HepG2 (cell line): Measurements from ENCODE around the gene DQX1. TPM values are rescaled to one million over a fixed set of nuclear protein-coding genes. Genes with fewer than 3 reads are reported as not detected.

Experiments
- KAT8 ChIP-seq: IDR thresholded peaks from 2 replicates; pipeline ENCODE4 v1.6.1; 2016; ENCODE audit warnings: missing genetic modification reagents, missing compliant biosample characterization
- MZF1 ChIP-seq: sonication (generic); formaldehyde crosslinking; IDR thresholded peaks from 2 replicates; pipeline ENCODE4 v1.8.1; 2023; ENCODE audit warnings: mild to moderate bottlenecking, missing genetic modification reagents, borderline replicate concordance
- POLR2G ChIP-seq: fragments of 200-400 bp; formaldehyde crosslinking; IDR thresholded peaks from 2 replicates; pipeline ENCODE4 v1.6.1; 2018; ENCODE audit warnings: mild to moderate bottlenecking, low read depth, low read length, moderate library complexity
- SP1 ChIP-seq, 2 experiments: fragments of 450-650 bp in 1 of 2; sonication (generic) in 1 of 2; formaldehyde crosslinking in 1 of 2; IDR thresholded peaks; 2 replicates each; pipeline versions ENCODE4 v1.4.0 to v1.6.1; 2016 to 2020; ENCODE audit warnings: missing genetic modification reagents in 1 of 2
- ZNF343 ChIP-seq: sonication (generic); formaldehyde crosslinking; IDR thresholded peaks from 2 replicates; pipeline ENCODE4 v1.4.0; 2020; ENCODE audit warnings: mild to moderate bottlenecking, missing genetic modification reagents
- ZNF672 ChIP-seq: sonication (generic); formaldehyde crosslinking; IDR thresholded peaks from 2 replicates; pipeline ENCODE4 v1.8.1; 2022; ENCODE audit warnings: missing genetic modification reagents
- ZNF709 ChIP-seq: sonication (generic); formaldehyde crosslinking; IDR thresholded peaks from 2 replicates; pipeline ENCODE4 v1.5.0; 2020; ENCODE audit warnings: mild to moderate bottlenecking, missing genetic modification reagents
- polyA plus RNA-seq, 8 experiments: library from polyadenylated mRNA; depleted of rRNA in 3 of 8; stranded (reverse) in 7 of 8; unstranded in 1 of 8; fragments of >200 nt; fragmentation: Illumina TruSeq in 4 of 8; extraction: Trizol in 4 of 8; gene quantifications; 2 replicates each; pipeline versions ENCODE4 v1.2.1 to v1.2.3, GENCODE V29; 2011 to 2016; ENCODE audit warnings: low read depth in 4 of 8, missing spikeins in 1 of 8, mixed read lengths in 1 of 8; ENCODE audit not compliant: insufficient read depth in 1 of 8
- total RNA-seq, 5 experiments: library from RNA; depleted of rRNA; stranded (reverse); fragments of >200 nt; fragmentation: Illumina TruSeq; extraction: Trizol; gene quantifications; 2 replicates each; pipeline ENCODE4 v1.2.3, GENCODE V29; 2016; ENCODE audit warnings: low read depth in 1 of 5
- TF ChIP-seq, protein P1 (sequence below): sonication (generic); formaldehyde crosslinking; IDR thresholded peaks from 2 replicates; pipeline ENCODE4 v1.5.1; 2020; ENCODE audit warnings: mild to moderate bottlenecking, moderate library complexity, missing genetic modification reagents
- TF ChIP-seq, protein P2 (sequence below): sonication (generic); formaldehyde crosslinking; IDR thresholded peaks from 2 replicates; pipeline ENCODE4 v1.4.0; 2020; ENCODE audit warnings: mild to moderate bottlenecking, missing genetic modification reagents, borderline replicate concordance

DQX1 gene
- total and polyA plus RNA-seq, 2 of the 13 experiments (the other 11 are each of a cell fraction or from before 2014, with no cell fraction given): 27.6 to 89.8 TPM

DNA sequence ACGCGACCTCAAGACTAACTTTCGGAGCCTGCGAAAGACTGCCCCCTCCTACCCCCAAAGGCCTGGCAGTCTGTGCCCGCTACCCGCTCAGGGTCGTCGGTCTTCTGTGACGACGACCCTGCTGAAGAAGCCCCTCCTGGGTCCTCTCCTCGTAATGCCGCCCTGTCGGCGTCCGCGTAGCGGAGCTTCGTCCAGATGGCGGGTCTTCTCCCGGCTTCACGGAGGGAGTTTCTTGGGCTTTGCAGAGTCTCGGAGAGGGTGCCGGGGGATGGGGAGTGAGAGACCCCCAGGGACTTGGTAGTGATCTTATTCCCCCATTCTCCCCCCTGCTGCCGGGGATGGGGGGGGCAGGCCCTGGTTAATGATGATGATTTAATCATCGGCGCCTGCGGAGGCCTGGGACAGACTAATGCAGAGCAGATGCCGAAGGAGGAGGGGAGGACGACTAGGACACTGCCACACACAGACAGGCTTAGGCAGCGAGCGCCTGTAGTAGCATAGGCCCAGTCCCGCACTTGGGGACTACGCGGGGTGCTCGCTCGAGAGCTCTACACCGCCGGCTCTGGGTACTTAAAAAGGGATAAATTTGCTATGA lies 18.0 kb downstream of the DQX1 start (continued):
- TF ChIP-seq, protein P1, sequence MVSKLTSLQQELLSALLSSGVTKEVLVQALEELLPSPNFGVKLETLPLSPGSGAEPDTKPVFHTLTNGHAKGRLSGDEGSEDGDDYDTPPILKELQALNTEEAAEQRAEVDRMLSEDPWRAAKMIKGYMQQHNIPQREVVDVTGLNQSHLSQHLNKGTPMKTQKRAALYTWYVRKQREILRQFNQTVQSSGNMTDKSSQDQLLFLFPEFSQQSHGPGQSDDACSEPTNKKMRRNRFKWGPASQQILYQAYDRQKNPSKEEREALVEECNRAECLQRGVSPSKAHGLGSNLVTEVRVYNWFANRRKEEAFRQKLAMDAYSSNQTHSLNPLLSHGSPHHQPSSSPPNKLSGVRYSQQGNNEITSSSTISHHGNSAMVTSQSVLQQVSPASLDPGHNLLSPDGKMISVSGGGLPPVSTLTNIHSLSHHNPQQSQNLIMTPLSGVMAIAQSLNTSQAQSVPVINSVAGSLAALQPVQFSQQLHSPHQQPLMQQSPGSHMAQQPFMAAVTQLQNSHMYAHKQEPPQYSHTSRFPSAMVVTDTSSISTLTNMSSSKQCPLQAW (CRISPR knock-in tag): no peak
- no peak for TF ChIP-seq SP1 (IDR thresholded peaks at IDR 0.05)
- TF ChIP-seq SP1 (CRISPR knock-in tag; IDR thresholded peaks at IDR 0.05): no peak
- no peak for TF ChIP-seq ZNF672 (CRISPR knock-in tag)
- no peak; the same call in 1 of the 2 replicates for TF ChIP-seq ZNF343 (CRISPR knock-in tag)
- TF ChIP-seq ZNF709 (CRISPR knock-in tag): no peak; the same call in 1 of the 2 replicates
- TF ChIP-seq, protein P2, sequence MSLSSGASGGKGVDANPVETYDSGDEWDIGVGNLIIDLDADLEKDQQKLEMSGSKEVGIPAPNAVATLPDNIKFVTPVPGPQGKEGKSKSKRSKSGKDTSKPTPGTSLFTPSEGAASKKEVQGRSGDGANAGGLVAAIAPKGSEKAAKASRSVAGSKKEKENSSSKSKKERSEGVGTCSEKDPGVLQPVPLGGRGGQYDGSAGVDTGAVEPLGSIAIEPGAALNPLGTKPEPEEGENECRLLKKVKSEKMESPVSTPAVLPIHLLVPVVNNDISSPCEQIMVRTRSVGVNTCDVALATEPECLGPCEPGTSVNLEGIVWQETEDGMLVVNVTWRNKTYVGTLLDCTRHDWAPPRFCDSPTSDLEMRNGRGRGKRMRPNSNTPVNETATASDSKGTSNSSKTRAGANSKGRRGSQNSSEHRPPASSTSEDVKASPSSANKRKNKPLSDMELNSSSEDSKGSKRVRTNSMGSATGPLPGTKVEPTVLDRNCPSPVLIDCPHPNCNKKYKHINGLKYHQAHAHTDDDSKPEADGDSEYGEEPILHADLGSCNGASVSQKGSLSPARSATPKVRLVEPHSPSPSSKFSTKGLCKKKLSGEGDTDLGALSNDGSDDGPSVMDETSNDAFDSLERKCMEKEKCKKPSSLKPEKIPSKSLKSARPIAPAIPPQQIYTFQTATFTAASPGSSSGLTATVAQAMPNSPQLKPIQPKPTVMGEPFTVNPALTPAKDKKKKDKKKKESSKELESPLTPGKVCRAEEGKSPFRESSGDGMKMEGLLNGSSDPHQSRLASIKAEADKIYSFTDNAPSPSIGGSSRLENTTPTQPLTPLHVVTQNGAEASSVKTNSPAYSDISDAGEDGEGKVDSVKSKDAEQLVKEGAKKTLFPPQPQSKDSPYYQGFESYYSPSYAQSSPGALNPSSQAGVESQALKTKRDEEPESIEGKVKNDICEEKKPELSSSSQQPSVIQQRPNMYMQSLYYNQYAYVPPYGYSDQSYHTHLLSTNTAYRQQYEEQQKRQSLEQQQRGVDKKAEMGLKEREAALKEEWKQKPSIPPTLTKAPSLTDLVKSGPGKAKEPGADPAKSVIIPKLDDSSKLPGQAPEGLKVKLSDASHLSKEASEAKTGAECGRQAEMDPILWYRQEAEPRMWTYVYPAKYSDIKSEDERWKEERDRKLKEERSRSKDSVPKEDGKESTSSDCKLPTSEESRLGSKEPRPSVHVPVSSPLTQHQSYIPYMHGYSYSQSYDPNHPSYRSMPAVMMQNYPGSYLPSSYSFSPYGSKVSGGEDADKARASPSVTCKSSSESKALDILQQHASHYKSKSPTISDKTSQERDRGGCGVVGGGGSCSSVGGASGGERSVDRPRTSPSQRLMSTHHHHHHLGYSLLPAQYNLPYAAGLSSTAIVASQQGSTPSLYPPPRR (CRISPR knock-in tag): peak; percentile 48; the same call in 1 of the 2 replicates
- no peak for TF ChIP-seq MZF1 (CRISPR knock-in tag)
- TF ChIP-seq POLR2G: no peak
- TF ChIP-seq KAT8: no peak
- TF ChIP-seq, all 625 proteins: peak for 58
